Esophagus squamous epithelium (tissue), 4 donors: ENCODE results near the gene TNFAIP2.

Experiments used
- POLR2A ChIP-seq, 4 donors: fragments of 450-650 bp; IDR thresholded peaks; one replicate each; pipeline ENCODE4 v1.6.1; 2017; ENCODE audit warnings: antibody characterized with exemption in 4 of 4, mild to moderate bottlenecking in 4 of 4, moderate library complexity in 3 of 4
- TF ChIP-seq, protein P1 (sequence below), 6 experiments: fragments of 450-650 bp in 4 of 6; fragments of 200-600 bp in 2 of 6; sonication (generic) in 2 of 6; IDR thresholded peaks; one replicate each; pipeline ENCODE4 v1.5.1; 2016 to 2019; ENCODE audit warnings: antibody characterized with exemption in 6 of 6, mild to moderate bottlenecking in 4 of 6, moderate library complexity in 4 of 6

DNA sequence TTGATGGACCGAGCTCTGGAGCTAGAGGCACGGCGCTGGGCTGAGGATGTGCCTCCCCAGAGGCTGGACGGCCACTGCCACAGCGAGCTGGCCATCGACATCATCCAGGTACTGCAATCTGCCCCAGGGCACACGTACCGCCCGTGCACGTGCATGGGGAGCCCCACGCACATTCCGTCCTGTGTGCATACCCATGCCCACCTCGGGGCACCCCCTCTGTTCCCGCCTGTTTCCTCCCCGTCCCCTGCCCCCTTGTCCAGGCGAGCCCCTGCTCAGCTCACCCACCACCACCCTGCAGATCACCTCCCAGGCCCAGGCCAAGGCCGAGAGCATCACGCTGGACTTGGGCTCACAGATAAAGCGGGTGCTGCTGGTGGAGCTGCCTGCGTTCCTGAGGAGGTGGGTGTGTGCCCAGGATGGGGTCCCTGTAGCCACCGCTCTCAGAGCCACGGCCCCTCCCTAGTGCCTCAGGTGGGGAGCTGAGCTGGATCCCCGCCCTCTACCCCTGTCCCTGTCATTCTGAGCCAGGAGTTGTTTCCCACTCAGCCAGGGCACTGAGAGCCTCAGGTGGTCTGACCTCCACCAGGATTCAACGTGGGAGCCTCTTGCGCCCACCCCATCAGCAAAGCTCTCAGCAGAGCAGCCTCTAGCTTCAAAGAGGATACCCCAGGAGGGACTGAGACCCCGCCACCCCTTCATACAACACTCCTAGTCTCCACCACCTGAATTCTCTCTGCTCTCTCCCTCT is 6.9 kb downstream of the TNFAIP2 start:
- TF ChIP-seq, protein P1, sequence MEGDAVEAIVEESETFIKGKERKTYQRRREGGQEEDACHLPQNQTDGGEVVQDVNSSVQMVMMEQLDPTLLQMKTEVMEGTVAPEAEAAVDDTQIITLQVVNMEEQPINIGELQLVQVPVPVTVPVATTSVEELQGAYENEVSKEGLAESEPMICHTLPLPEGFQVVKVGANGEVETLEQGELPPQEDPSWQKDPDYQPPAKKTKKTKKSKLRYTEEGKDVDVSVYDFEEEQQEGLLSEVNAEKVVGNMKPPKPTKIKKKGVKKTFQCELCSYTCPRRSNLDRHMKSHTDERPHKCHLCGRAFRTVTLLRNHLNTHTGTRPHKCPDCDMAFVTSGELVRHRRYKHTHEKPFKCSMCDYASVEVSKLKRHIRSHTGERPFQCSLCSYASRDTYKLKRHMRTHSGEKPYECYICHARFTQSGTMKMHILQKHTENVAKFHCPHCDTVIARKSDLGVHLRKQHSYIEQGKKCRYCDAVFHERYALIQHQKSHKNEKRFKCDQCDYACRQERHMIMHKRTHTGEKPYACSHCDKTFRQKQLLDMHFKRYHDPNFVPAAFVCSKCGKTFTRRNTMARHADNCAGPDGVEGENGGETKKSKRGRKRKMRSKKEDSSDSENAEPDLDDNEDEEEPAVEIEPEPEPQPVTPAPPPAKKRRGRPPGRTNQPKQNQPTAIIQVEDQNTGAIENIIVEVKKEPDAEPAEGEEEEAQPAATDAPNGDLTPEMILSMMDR (IDR thresholded peaks at IDR 0.05), result no peak
- no peak for TF ChIP-seq POLR2A (IDR thresholded peaks at IDR 0.05)
